ENCODE results near the gene ZMYND10. TPM values are rescaled to one million over a fixed set of nuclear protein-coding genes. Genes with fewer than 3 reads are reported as not detected.

ZMYND10 gene
- total and polyA plus RNA-seq, 2 experiments from 2014 or later, result 0.29 to 0.31 TPM

- TF ChIP-seq ZNF462 (CRISPR knock-in tag; IDR thresholded peaks at IDR 0.05) (no peak), JUNB (IDR thresholded peaks at IDR 0.05; ENCODE audit: unreplicated experiment) (no peak), POLR2AphosphoS5 (IDR thresholded peaks at IDR 0.05; ENCODE audit: low read depth) (no peak), EZH2 (IDR thresholded peaks at IDR 0.05; ENCODE audit: low read depth, unreplicated experiment) (no peak)
Observed at GRCh38 chr3:50390508-50391224, 45.1 kb upstream of the ZMYND10 start (continued).

DNA sequence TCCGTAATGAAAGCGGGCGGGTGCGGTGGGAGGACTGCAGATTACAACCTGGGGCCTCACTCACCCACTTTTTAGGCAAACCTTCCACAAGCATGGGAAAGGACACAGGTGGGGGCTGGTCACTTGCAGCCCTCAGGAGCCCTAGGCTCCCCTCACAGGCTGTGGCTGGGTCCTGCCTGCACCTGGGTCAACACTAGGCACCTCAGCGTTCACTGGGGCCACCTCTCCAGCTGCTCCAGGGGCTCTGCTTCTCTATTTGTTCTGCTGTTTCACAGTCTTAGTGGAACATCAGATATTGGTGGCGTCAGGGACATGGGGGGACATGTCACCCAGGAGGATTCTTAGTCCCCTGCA lies 43.9 kb upstream of the ZMYND10 start:
- Mint-ChIP-seq H3K27ac (no peak overlapping the region), H3K4me1 (no peaks in the 10 kb centered on the region; the same call in 2 of the 3 replicates), H3K36me3 (ENCODE audit: low read depth) (no peaks in the 10 kb centered on the region), H3K9me3 (no peaks in the 10 kb centered on the region), H3K4me3 (no peak overlapping the region), H3K27me3 (ENCODE audit: insufficient read depth, low read depth, poor library complexity) (peaks cover 2% of the 10 kb centered on the region)
- Histone ChIP-seq H3K79me2 (replicated peaks; ENCODE audit: insufficient read depth) (no peaks in the 10 kb centered on the region), H3K4me2 (no peak overlapping the region), H3K36me3 (ENCODE audit: insufficient read depth) (no peaks in the 10 kb centered on the region), H3K9me2 (ENCODE audit: insufficient read depth) (no peaks in the 10 kb centered on the region), H3K4me3 (no peak overlapping the region), H3K27me3 (ENCODE audit: insufficient read depth) (no peaks in the 10 kb centered on the region), H4K20me1 (replicated peaks; ENCODE audit: insufficient read depth) (no peaks in the 10 kb centered on the region), H3K4me1 (ENCODE audit: insufficient read depth) (no peaks in the 10 kb centered on the region), H3K27ac (ENCODE audit: low read depth) (no peak overlapping the region), H2AFZ (no peak overlapping the region), H3F3A (replicated peaks; ENCODE audit: low read depth) (no peaks in the 10 kb centered on the region)
- ATAC-seq (no peak), DNase-seq (ENCODE audit: low spot score) (no peak)
- TF ChIP-seq JUNB (IDR thresholded peaks at IDR 0.05; ENCODE audit: unreplicated experiment) (no peak), ZNF114 (CRISPR knock-in tag; IDR thresholded peaks at IDR 0.05) (no peak), EZH2 (IDR thresholded peaks at IDR 0.05; ENCODE audit: low read depth, unreplicated experiment) (no peak), ZNF331 (CRISPR knock-in tag; IDR thresholded peaks at IDR 0.05; ENCODE audit: low read depth) (no peak), EZH2phosphoT487 (IDR thresholded peaks at IDR 0.05; ENCODE audit: unreplicated experiment) (no peak), NANOG (IDR thresholded peaks at IDR 0.05; ENCODE audit: borderline replicate concordance) (no peak), CTCF (conservative IDR thresholded peaks at IDR 0.05; ENCODE audit: low read depth in 2 of 2) (no peak), REST (IDR thresholded peaks at IDR 0.05; ENCODE audit: unreplicated experiment) (no peak), ETS1 (IDR thresholded peaks at IDR 0.05) (no peak), POLR2AphosphoS5 (IDR thresholded peaks at IDR 0.05; ENCODE audit: low read depth) (no peak), CREB1 (CRISPR knock-in tag; IDR thresholded peaks at IDR 0.05; ENCODE audit: low read depth) (no peak)

Data from GM23338 (cell line).